Hepatocyte (in vitro differentiated cells): ENCODE results near the gene SLC4A3.

ENCODE experiments used
- CTCF ChIP-seq: fragments of 200-600 bp; sonication (generic); IDR thresholded peaks from 2 replicates; pipeline ENCODE4 v1.5.1; 2016; ENCODE audit warnings: antibody characterized with exemption, mild to moderate bottlenecking; ENCODE audit not compliant: poor library complexity
- EZH2phosphoT487 ChIP-seq: fragments of 200-600 bp; sonication (generic); IDR thresholded peaks from one replicate; pipeline ENCODE4 v1.6.1; 2018; ENCODE audit warnings: antibody characterized with exemption, mild to moderate bottlenecking, low read depth, moderate library complexity; ENCODE audit not compliant: unreplicated experiment, severe bottlenecking

GRCh38 chr2:219641390-219642068 lies 14.1 kb downstream of the SLC4A3 start:
- TF ChIP-seq EZH2phosphoT487 (no peak), CTCF (no peak)
